Ishikawa (cell line): Measurements from ENCODE around the gene NT5DC3.

Source experiments
- CREB1 ChIP-seq: IDR thresholded peaks from 2 replicates; pipeline ENCODE4 v1.6.1; 2012; ENCODE audit warnings: low read depth
- NFIC ChIP-seq: IDR thresholded peaks from 2 replicates; pipeline ENCODE4 v1.6.1; 2012
- RAD21 ChIP-seq: IDR thresholded peaks from 2 replicates; pipeline ENCODE4 v1.6.1; 2012; ENCODE audit warnings: low read depth
- TCF12 ChIP-seq: IDR thresholded peaks from 2 replicates; pipeline ENCODE4 v1.6.1; 2012; ENCODE audit warnings: low read depth

DNA sequence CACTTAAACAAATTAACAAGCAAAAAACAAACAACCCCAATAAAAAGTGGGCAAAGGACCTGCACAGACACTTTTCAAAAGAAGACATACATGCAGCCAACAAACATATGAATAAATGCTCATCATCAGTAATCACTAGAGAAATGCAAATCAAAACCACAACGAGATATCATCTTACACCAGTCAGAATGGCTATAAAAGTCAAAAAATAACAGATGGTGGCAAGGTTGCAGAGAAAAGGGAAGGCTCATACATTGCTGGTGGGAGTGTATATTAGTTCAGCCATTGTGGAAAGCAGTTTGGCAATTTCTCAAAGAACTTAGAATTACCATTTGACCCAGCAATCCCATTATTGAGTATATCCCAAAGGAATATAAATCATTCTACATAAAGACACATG lies 34.6 kb upstream of the NT5DC3 start:
- TF ChIP-seq NFIC (no peak), TCF12 (no peak), CREB1 (no peak), RAD21 (no peak)
